Loucy (cell line): ENCODE measurements around the gene VPS37C.
"Not testable (repeated sequence)": the region's sequence is repeated elsewhere in the genome, so short reads cannot be mapped to it uniquely, and the experiment has no call there.

Source experiments
- EZH2phosphoT487 ChIP-seq: fragments of 200-600 bp; IDR thresholded peaks from 2 replicates; pipeline ENCODE4 v1.6.1; 2018; ENCODE audit warnings: antibody characterized with exemption, mild to moderate bottlenecking, moderate library complexity, borderline replicate concordance
- TF ChIP-seq, protein P1 (sequence below): fragments of 200-600 bp; sonication (generic); conservative IDR thresholded peaks from 2 replicates; pipeline ENCODE4 v1.5.1; 2014; ENCODE audit warnings: mild to moderate bottlenecking, antibody characterized with exemption, low read length

DNA sequence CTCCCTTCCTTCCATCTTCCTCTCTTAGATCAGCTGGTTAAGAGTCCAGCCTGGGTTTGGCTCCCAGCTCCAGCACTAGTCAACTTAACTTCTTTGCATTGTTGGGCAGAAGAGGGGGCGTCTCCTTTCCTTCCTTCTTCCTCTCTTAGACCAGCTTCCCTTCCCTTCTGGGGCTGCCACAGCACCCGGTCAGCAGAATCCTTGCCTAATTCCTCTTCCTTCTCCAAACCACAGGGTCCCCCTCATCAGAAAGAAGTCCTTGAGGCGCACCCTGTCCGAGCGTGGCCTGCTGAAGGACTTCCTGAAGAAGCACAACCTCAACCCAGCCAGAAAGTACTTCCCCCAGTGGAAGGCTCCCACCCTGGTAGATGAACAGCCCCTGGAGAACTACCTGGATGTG lies 42.6 kb upstream of the VPS37C start:
- TF ChIP-seq EZH2phosphoT487: not testable (repeated sequence)
- TF ChIP-seq, protein P1, sequence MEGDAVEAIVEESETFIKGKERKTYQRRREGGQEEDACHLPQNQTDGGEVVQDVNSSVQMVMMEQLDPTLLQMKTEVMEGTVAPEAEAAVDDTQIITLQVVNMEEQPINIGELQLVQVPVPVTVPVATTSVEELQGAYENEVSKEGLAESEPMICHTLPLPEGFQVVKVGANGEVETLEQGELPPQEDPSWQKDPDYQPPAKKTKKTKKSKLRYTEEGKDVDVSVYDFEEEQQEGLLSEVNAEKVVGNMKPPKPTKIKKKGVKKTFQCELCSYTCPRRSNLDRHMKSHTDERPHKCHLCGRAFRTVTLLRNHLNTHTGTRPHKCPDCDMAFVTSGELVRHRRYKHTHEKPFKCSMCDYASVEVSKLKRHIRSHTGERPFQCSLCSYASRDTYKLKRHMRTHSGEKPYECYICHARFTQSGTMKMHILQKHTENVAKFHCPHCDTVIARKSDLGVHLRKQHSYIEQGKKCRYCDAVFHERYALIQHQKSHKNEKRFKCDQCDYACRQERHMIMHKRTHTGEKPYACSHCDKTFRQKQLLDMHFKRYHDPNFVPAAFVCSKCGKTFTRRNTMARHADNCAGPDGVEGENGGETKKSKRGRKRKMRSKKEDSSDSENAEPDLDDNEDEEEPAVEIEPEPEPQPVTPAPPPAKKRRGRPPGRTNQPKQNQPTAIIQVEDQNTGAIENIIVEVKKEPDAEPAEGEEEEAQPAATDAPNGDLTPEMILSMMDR: not testable (repeated sequence)
